Brain microvascular endothelial cell (primary cell): ENCODE data around the gene ZNF736.

Source experiments
- DNase-seq: peaks from one replicate; pipeline ENCODE4 v3.0.0-alpha.2; 2020
- H3K27ac ChIP-seq: fragments of 250-450 bp; sonication (Bioruptor Pico); 2 replicates; pipeline ENCODE4 v1.5.1; 2020; ENCODE audit warnings: mild to moderate bottlenecking, moderate library complexity
- H3K27me3 ChIP-seq: fragments of 250-450 bp; sonication (Bioruptor Pico); replicated peaks from 2 replicates; pipeline ENCODE4 v1.5.1; 2020; ENCODE audit warnings: mild to moderate bottlenecking
- H3K36me3 ChIP-seq: fragments of 250-450 bp; sonication (Bioruptor Pico); replicated peaks from 2 replicates; pipeline ENCODE4 v1.5.1; 2020; ENCODE audit warnings: mild to moderate bottlenecking
- H3K4me3 ChIP-seq: 2 replicates; pipeline ENCODE4 v1.5.1; 2011; ENCODE audit warnings: low read depth, mild to moderate bottlenecking, control low read depth, low read length, moderate library complexity
- in situ Hi-C: cut with HindIII; loops from 2 replicates; pipeline ENCODE4 v1.10.0; 2017; ENCODE audit warnings: low sequenced_read_pairs, low pct_ligation_motif_present
- TF ChIP-seq, protein P1 (sequence below): IDR thresholded peaks from 2 replicates; pipeline ENCODE4 v1.5.1; 2011; ENCODE audit warnings: low read depth, mild to moderate bottlenecking, moderate library complexity, low read length, control low read depth, inconsistent platforms; ENCODE audit errors: missing control alignments

The ZNF736 gene

DNA sequence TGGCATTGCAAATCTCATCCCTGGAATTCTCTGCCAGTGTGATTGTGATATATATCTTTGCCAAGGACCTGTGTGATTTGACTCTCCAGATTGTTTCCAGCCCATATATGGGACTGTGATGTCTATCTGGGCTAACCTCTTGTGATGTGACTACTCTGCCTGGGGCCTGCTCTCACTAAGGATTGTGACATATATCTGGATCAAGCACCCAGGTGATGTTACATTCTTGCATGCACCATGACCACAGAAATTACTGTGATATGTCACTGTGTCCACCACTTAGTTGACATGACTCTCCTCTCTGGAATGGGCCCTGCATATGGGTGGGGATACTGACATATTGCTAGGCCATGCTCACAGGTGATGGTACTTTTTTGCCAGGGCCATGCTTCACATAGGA, 86.6 kb downstream of the ZNF736 start:
- Histone ChIP-seq H3K4me3 (no peak overlapping the region), H3K36me3 (no peaks in the 10 kb centered on the region), H3K27me3 (no peaks in the 10 kb centered on the region), H3K27ac (no peak overlapping the region)
- in situ Hi-C loops: no loop called here
- DNase-seq: no peak
- TF ChIP-seq, protein P1, sequence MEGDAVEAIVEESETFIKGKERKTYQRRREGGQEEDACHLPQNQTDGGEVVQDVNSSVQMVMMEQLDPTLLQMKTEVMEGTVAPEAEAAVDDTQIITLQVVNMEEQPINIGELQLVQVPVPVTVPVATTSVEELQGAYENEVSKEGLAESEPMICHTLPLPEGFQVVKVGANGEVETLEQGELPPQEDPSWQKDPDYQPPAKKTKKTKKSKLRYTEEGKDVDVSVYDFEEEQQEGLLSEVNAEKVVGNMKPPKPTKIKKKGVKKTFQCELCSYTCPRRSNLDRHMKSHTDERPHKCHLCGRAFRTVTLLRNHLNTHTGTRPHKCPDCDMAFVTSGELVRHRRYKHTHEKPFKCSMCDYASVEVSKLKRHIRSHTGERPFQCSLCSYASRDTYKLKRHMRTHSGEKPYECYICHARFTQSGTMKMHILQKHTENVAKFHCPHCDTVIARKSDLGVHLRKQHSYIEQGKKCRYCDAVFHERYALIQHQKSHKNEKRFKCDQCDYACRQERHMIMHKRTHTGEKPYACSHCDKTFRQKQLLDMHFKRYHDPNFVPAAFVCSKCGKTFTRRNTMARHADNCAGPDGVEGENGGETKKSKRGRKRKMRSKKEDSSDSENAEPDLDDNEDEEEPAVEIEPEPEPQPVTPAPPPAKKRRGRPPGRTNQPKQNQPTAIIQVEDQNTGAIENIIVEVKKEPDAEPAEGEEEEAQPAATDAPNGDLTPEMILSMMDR: no peak
